Panc1 (cell line): Measurements from ENCODE around the gene PEX5L. TPM values are rescaled to one million over a fixed set of nuclear protein-coding genes. Genes with fewer than 3 reads are reported as not detected.

Experiments
- ATAC-seq: fragments of 200-7000 bp; cut with Tn5 transposase; 2 replicates; pipeline ENCODE4 v1.9.1; 2020; ENCODE audit warnings: mild to moderate bottlenecking, moderate library complexity
- BruUV-seq: library from RNA; stranded (reverse); fragments of 400-500 nt; replicated peaks from 2 replicates; lab custom pipeline; 2021; lab: Mats Ljungman, UMichigan
- CTCF ChIA-PET: fragments of 300-600 bp; sonication (Branson Sonifier 250); formaldehyde crosslinking; loops from one replicate; lab custom pipeline; 2022; ENCODE audit warnings: antibody characterized with exemption; lab: Charles Lee
- POLR2A ChIA-PET: fragments of 300-600 bp; sonication (Branson Sonifier 250); formaldehyde crosslinking; loops from one replicate; lab custom pipeline; 2022; ENCODE audit warnings: antibody characterized with exemption; lab: Charles Lee
- DNase-seq: peaks from one replicate; pipeline ENCODE4 v3.0.0-alpha.2; 2010; ENCODE audit warnings: low read depth, low spot score
- H3K27ac ChIP-seq: 2 replicates; pipeline ENCODE4 v1.5.1; 2011; ENCODE audit warnings: mild to moderate bottlenecking, low read length, inconsistent platforms
- H3K27me3 ChIP-seq: fragments of 200-500 bp; sonication (Bioruptor generic); 2 replicates; pipeline ENCODE4 v1.6.0; 2014; ENCODE audit warnings: low read length, inconsistent platforms; ENCODE audit not compliant: control insufficient read depth, insufficient read depth
- H3K36me3 ChIP-seq: fragments of 200-500 bp; sonication (Bioruptor generic); 2 replicates; pipeline ENCODE4 v1.5.1; 2014; ENCODE audit warnings: inconsistent platforms, mild to moderate bottlenecking, low read length, moderate library complexity; ENCODE audit not compliant: control insufficient read depth, insufficient read depth
- H3K4me1 ChIP-seq: 2 replicates; pipeline ENCODE4 v1.5.1; 2011; ENCODE audit warnings: inconsistent platforms, mild to moderate bottlenecking, low read length, moderate library complexity; ENCODE audit not compliant: control insufficient read depth, insufficient read depth
- H3K4me3 ChIP-seq, 2 experiments: 2 replicates each; pipeline ENCODE4 v1.5.1; 2011 to 2012; ENCODE audit warnings: low read depth in 2 of 2, low read length in 2 of 2, mild to moderate bottlenecking in 2 of 2, inconsistent platforms in 1 of 2, moderate library complexity in 1 of 2
- H3K9me3 ChIP-seq: fragments of 200-500 bp; sonication (Bioruptor generic); 2 replicates; pipeline ENCODE4 v1.5.1; 2014; ENCODE audit warnings: low read depth, mild to moderate bottlenecking, inconsistent platforms, low read length, moderate library complexity; ENCODE audit not compliant: control insufficient read depth, insufficient read depth
- POLR2AphosphoS5 ChIP-seq: IDR thresholded peaks from 2 replicates; pipeline ENCODE4 v1.6.1; 2012; ENCODE audit warnings: mild to moderate bottlenecking, low read depth, low read length, moderate library complexity
- REST ChIP-seq, 2 experiments: IDR thresholded peaks; 2 replicates each; pipeline ENCODE4 v1.6.1; 2011 to 2012; ENCODE audit warnings: low read depth in 2 of 2, control low read depth in 1 of 2, low read length in 1 of 2, mild to moderate bottlenecking in 1 of 2, moderate library complexity in 1 of 2; ENCODE audit not compliant: insufficient read depth in 1 of 2
- SIN3A ChIP-seq: IDR thresholded peaks from 2 replicates; pipeline ENCODE4 v1.6.1; 2012; ENCODE audit warnings: low read depth, mild to moderate bottlenecking, low read length, moderate library complexity, borderline replicate concordance; ENCODE audit not compliant: insufficient read depth
- TCF7L2 ChIP-seq: IDR thresholded peaks from 2 replicates; pipeline ENCODE4 v1.6.1; 2011; ENCODE audit warnings: mild to moderate bottlenecking, low read depth, low read length, inconsistent platforms
- in situ Hi-C: cut with HindIII; loops from 2 replicates; pipeline ENCODE4 v1.10.0; 2016; ENCODE audit warnings: low sequenced_read_pairs, low pct_unique_long_range_greater_than_20kb
- intact Hi-C: fragments of 100-400 bp; cut with micrococcal nuclease; formaldehyde crosslinking; loops from one replicate; pipeline ENCODE4 v1.10.0; 2022; ENCODE audit not compliant: unreplicated experiment
- total RNA-seq: library from RNA; stranded (reverse); gene quantifications from one replicate; pipeline ENCODE4 v1.2.1, GENCODE V29; 2021; ENCODE audit not compliant: unreplicated experiment
- TF ChIP-seq, protein P1 (sequence below): fragments of 450-650 bp; IDR thresholded peaks from 2 replicates; pipeline ENCODE4 v1.5.1; 2017; ENCODE audit warnings: mild to moderate bottlenecking

PEX5L gene
- total RNA-seq, 1 experiment from 2014 or later: 0.23 TPM

DNA sequence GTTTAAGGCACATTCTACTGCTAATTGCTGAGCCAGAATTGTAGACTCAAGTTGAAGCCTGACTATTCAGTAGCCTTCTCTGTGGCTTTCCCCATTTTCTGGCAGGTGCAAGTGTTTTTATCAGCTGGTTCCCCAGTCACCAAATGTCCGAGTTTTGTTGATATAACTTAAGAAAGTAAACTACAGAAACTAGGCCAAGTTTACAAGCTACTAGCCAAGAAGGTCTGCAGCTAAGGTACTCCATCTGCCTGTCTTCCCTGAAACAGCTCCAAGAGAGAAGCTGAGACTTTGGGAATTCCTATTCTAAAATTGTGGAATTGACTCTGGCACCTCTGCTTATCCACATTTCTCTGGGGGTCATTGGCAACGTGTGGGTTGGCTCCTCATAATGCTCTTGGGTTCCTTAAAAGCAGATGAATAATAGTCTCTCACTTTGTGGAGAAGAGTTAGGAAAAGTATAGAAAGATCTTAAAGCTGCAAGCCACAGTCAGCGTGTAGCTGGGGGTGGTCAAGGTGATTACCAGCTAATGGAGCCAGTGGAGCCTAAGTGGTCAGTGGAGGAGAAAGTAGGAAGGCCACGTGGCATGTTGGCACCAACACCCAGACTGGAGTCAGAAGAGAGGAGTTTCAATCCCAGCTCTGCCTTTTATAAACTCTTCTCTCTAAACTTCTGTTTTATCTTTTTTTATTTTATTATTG lies 128.8 kb downstream of the PEX5L start:
- intact Hi-C loops: no loop called here
- Histone ChIP-seq H3K27me3 (no peaks in the 10 kb centered on the region), H3K27ac (no peak overlapping the region), H3K4me3 (no peak overlapping the region), H3K36me3 (no peaks in the 10 kb centered on the region), H3K9me3 (no peaks in the 10 kb centered on the region), H3K4me1 (no peaks in the 10 kb centered on the region)
- in situ Hi-C loops: no loop called here
- CTCF ChIA-PET: no interaction called here
- TF ChIP-seq REST (IDR thresholded peaks at IDR 0.05; ENCODE audit: insufficient read depth in 1 of 2, low read depth in 2 of 2, low read length in 1 of 2): no peak
- TF ChIP-seq TCF7L2: no peak
- TF ChIP-seq SIN3A: no peak
- TF ChIP-seq, protein P1, sequence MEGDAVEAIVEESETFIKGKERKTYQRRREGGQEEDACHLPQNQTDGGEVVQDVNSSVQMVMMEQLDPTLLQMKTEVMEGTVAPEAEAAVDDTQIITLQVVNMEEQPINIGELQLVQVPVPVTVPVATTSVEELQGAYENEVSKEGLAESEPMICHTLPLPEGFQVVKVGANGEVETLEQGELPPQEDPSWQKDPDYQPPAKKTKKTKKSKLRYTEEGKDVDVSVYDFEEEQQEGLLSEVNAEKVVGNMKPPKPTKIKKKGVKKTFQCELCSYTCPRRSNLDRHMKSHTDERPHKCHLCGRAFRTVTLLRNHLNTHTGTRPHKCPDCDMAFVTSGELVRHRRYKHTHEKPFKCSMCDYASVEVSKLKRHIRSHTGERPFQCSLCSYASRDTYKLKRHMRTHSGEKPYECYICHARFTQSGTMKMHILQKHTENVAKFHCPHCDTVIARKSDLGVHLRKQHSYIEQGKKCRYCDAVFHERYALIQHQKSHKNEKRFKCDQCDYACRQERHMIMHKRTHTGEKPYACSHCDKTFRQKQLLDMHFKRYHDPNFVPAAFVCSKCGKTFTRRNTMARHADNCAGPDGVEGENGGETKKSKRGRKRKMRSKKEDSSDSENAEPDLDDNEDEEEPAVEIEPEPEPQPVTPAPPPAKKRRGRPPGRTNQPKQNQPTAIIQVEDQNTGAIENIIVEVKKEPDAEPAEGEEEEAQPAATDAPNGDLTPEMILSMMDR: no peak
- TF ChIP-seq POLR2AphosphoS5: no peak
- DNase-seq: no peak
- POLR2A ChIA-PET: no interaction called here
- ATAC-seq: no peak
- BruUV-seq: no TSS peak

DNA sequence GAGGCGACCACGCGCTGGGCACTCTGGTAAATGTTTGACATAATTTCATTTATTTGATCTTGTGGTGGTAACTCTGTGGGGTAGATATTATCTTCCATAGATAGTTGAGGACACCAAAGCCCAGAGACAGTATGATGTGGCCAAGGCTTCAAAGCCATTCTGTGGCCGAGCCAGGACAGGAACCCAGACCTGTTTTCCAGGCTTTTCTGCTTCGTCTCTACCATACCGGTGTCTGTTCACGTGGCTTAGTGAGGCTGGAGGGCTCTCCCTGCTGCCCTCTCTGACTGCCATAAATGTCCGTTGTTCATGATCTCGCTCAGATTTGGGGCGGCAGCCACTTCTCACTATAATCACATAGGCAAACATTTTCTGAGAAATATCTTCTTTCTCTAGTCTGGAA lies 134.7 kb downstream of the PEX5L start:
- BruUV-seq: no TSS peak
- no peaks in the 10 kb centered on the region for H3K4me1 ChIP-seq
- H3K4me3 ChIP-seq: no peak overlapping the region
- DNase-seq (no peak), ATAC-seq (peak; percentile 26; the same call in 1 of the 2 replicates)
- CTCF ChIA-PET: no interaction called here
- in situ Hi-C loops: no loop called here
- no peaks in the 10 kb centered on the region for H3K9me3 ChIP-seq
- TF ChIP-seq POLR2AphosphoS5 (no peak), REST (IDR thresholded peaks at IDR 0.05; ENCODE audit: insufficient read depth in 1 of 2, low read depth in 2 of 2, low read length in 1 of 2) (no peak)
- TF ChIP-seq, protein P1: no peak
- intact Hi-C loops: no loop called here
- H3K27ac ChIP-seq: no peak overlapping the region
- H3K27me3 ChIP-seq: no peaks in the 10 kb centered on the region
- no peaks in the 10 kb centered on the region for H3K36me3 ChIP-seq
- POLR2A ChIA-PET: no interaction called here
